PC-3 (cell line): ENCODE data around the gene PLPPR1.

Experiments used
- EZH2phosphoT487 ChIP-seq: fragments of 300-600 bp; sonication (generic); IDR thresholded peaks from 2 replicates; pipeline ENCODE4 v1.6.1; 2018; ENCODE audit warnings: mild to moderate bottlenecking, antibody characterized with exemption, low read length, borderline replicate concordance
- TF ChIP-seq, protein P1 (sequence below): fragments of 300-600 bp; sonication (generic); conservative IDR thresholded peaks from 2 replicates; pipeline ENCODE4 v1.5.1; 2017; ENCODE audit warnings: antibody characterized with exemption, low read depth, mild to moderate bottlenecking, low read length

DNA sequence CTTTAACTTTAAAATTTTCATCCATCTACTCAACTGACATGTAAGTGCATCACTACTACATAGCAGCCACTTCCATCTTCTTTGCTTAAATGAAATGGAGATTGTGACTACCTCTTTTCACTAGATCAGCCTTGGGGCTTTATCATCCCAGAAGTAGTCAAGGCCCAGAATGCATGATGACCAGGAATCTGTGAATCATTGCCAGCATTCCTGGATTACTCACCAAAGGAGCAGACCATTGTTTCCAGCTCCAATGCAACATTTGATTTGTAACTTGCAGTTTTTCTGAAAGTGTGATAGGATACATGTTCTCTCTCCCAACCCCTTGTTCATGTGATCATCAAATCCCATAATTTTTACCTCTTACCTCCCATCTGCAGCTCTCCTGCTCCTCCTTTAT, 65.1 kb downstream of the PLPPR1 start:
- TF ChIP-seq EZH2phosphoT487 = no peak
- TF ChIP-seq, protein P1, sequence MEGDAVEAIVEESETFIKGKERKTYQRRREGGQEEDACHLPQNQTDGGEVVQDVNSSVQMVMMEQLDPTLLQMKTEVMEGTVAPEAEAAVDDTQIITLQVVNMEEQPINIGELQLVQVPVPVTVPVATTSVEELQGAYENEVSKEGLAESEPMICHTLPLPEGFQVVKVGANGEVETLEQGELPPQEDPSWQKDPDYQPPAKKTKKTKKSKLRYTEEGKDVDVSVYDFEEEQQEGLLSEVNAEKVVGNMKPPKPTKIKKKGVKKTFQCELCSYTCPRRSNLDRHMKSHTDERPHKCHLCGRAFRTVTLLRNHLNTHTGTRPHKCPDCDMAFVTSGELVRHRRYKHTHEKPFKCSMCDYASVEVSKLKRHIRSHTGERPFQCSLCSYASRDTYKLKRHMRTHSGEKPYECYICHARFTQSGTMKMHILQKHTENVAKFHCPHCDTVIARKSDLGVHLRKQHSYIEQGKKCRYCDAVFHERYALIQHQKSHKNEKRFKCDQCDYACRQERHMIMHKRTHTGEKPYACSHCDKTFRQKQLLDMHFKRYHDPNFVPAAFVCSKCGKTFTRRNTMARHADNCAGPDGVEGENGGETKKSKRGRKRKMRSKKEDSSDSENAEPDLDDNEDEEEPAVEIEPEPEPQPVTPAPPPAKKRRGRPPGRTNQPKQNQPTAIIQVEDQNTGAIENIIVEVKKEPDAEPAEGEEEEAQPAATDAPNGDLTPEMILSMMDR = no peak
